CD14-positive monocyte (primary cell): ENCODE measurements around the gene SNX1. TPM values are rescaled to one million over a fixed set of nuclear protein-coding genes. Genes with fewer than 3 reads are reported as not detected.
"Not testable (repeated sequence)": the region's sequence is repeated elsewhere in the genome, so short reads cannot be mapped to it uniquely, and the experiment has no call there.

ENCODE experiments used
- DNase-seq, 3 donors: peaks; one replicate each; pipeline ENCODE4 v3.0.0-alpha.2; 2011 to 2022
- H2AFZ ChIP-seq: 2 replicates; pipeline ENCODE4 v1.6.0; 2012; ENCODE audit warnings: mild to moderate bottlenecking, low read depth, low read length, inconsistent platforms; ENCODE audit not compliant: insufficient read depth, poor library complexity, severe bottlenecking
- H3K27ac ChIP-seq, 2 donors: 1 replicate in 1 of 2; 2 replicates in 1 of 2; pipeline ENCODE4 v1.5.1; 2012 to 2013; ENCODE audit warnings: low read length in 2 of 2, control low read depth in 1 of 2, inconsistent platforms in 1 of 2, low read depth in 1 of 2, mild to moderate bottlenecking in 1 of 2
- H3K27me3 ChIP-seq, 2 donors: one replicate each; pipeline versions ENCODE4 v1.6.0 to v1.6.1; 2011 to 2013; ENCODE audit warnings: low read length in 2 of 2; ENCODE audit not compliant: control insufficient read depth in 2 of 2, insufficient read depth in 2 of 2
- H3K36me3 ChIP-seq, 2 donors: replicated peaks in 1 of 2; 1 replicate in 1 of 2; 2 replicates in 1 of 2; pipeline versions ENCODE4 v1.5.1 to v1.6.1; 2012 to 2013; ENCODE audit warnings: low read length in 2 of 2, control low read depth in 1 of 2, inconsistent platforms in 1 of 2, mild to moderate bottlenecking in 1 of 2; ENCODE audit not compliant: insufficient read depth in 2 of 2, control insufficient read depth in 1 of 2
- H3K4me1 ChIP-seq, 2 donors: 1 replicate in 1 of 2; 2 replicates in 1 of 2; pipeline versions ENCODE4 v1.5.1 to v1.6.1; 2012 to 2013; ENCODE audit warnings: low read length in 2 of 2, control low read depth in 1 of 2, inconsistent platforms in 1 of 2, mild to moderate bottlenecking in 1 of 2, moderate library complexity in 1 of 2; ENCODE audit not compliant: insufficient read depth in 2 of 2, control insufficient read depth in 1 of 2
- H3K4me2 ChIP-seq: replicated peaks from 2 replicates; pipeline ENCODE3; 2012; ENCODE audit warnings: low read length, moderate library complexity, mild to moderate bottlenecking; ENCODE audit not compliant: poor library complexity, severe bottlenecking; ENCODE audit errors: extremely low read depth
- H3K4me3 ChIP-seq, 3 experiments: fragments of 200-600 bp in 1 of 3; sonication (generic) in 1 of 3; replicated peaks in 1 of 3; 1 replicate in 2 of 3; 2 replicates in 1 of 3; pipeline ENCODE4 v1.5.1; 2011 to 2013; ENCODE audit warnings: low read length in 3 of 3, mild to moderate bottlenecking in 3 of 3, control low read depth in 2 of 3, low read depth in 2 of 3, inconsistent platforms in 1 of 3, moderate library complexity in 1 of 3
- H3K79me2 ChIP-seq: 2 replicates; pipeline ENCODE4 v1.6.0; 2012; ENCODE audit warnings: mild to moderate bottlenecking, control low read depth, inconsistent platforms, low read length, moderate library complexity; ENCODE audit not compliant: insufficient read depth
- H3K9ac ChIP-seq: 2 replicates; pipeline ENCODE4 v1.6.0; 2017; ENCODE audit warnings: low read length, mild to moderate bottlenecking; ENCODE audit not compliant: insufficient read depth, poor library complexity, severe bottlenecking
- H3K9me3 ChIP-seq, 2 donors: replicated peaks in 1 of 2; 1 replicate in 1 of 2; 2 replicates in 1 of 2; pipeline versions ENCODE4 v1.5.1 to v1.6.1; 2012 to 2013; ENCODE audit warnings: low read length in 2 of 2, control low read depth in 1 of 2; ENCODE audit not compliant: control insufficient read depth in 1 of 2, insufficient read depth in 1 of 2
- H4K20me1 ChIP-seq: 2 replicates; pipeline ENCODE4 v1.6.0; 2012; ENCODE audit warnings: mild to moderate bottlenecking, low read length, control low read depth, moderate library complexity; ENCODE audit not compliant: insufficient read depth
- H3K27ac Mint-ChIP-seq, 7 donors: one replicate each; pipeline ENCODE4 v1.8.0; 2020; ENCODE audit warnings: mild to moderate bottlenecking in 7 of 7, mixed read lengths in 7 of 7, moderate library complexity in 6 of 7, inconsistent platforms in 2 of 7
- H3K27me3 Mint-ChIP-seq, 3 donors: one replicate each; pipeline ENCODE4 v1.8.0; 2021 to 2022; ENCODE audit warnings: low read depth in 3 of 3, mild to moderate bottlenecking in 3 of 3, mixed read lengths in 3 of 3, moderate library complexity in 3 of 3, inconsistent platforms in 1 of 3
- H3K36me3 Mint-ChIP-seq, 2 donors: one replicate each; pipeline ENCODE4 v1.8.0; 2020; ENCODE audit warnings: mixed read lengths in 2 of 2, inconsistent platforms in 1 of 2, mild to moderate bottlenecking in 1 of 2
- H3K4me1 Mint-ChIP-seq: one replicate; pipeline ENCODE4 v1.8.0; 2020; ENCODE audit warnings: mild to moderate bottlenecking, mixed read lengths
- H3K4me3 Mint-ChIP-seq, 2 donors: one replicate each; pipeline ENCODE4 v1.8.0; 2020; ENCODE audit warnings: mild to moderate bottlenecking in 2 of 2, mixed read lengths in 2 of 2, moderate library complexity in 1 of 2
- H3K9me3 Mint-ChIP-seq, 7 donors: one replicate each; pipeline ENCODE4 v1.8.0; 2020 to 2022; ENCODE audit warnings: mixed read lengths in 7 of 7, mild to moderate bottlenecking in 6 of 7, moderate library complexity in 6 of 7, inconsistent platforms in 2 of 7
- CTCF ChIP-seq: fragments of 200-600 bp; IDR thresholded peaks from one replicate; pipeline ENCODE4 v1.8.0; 2022; ENCODE audit warnings: antibody characterized with exemption, mild to moderate bottlenecking
- WGBS: methylation state at CpG from one replicate; pipeline ENCODE4 v1.1.5; 2013; ENCODE audit warnings: missing lambda C conversion rate; ENCODE audit not compliant: insufficient coverage; 5-methylcytosine and 5-hydroxymethylcytosine counted together
- intact Hi-C, 2 donors: fragments of 100-400 bp; cut with micrococcal nuclease; formaldehyde crosslinking; loops; one replicate each; pipeline versions ENCODE4 v1.15.0 to v1.15.1; 2023
- polyA plus RNA-seq, 3 donors: library from polyadenylated mRNA; depleted of rRNA in 1 of 3; unstranded in 2 of 3; stranded (reverse) in 1 of 3; fragments of 300-500 nt in 2 of 3; fragments of >200 nt in 1 of 3; fragmentation: Illumina TruSeq in 2 of 3; gene quantifications; 1 replicate in 2 of 3; 2 replicates in 1 of 3; pipeline ENCODE4 v1.2.3, GENCODE V29; 2012 to 2021

Gene SNX1
- polyA plus RNA-seq, 3 donors: 104 to 115 (median 115) TPM

- Histone ChIP-seq H3K27ac (peak overlapping the region; percentile 55 to 80), H3K4me2 (no peak overlapping the region), H3K27me3 (no peaks in the 10 kb centered on the region), H3K79me2 (peaks cover under 1% of the 10 kb centered on the region), H3K9ac (no peak overlapping the region), H3K4me3 (peak overlapping the region in 1 of 3 experiments; percentile 5), H4K20me1 (peaks cover 14% of the 10 kb centered on the region), H3K36me3 (peaks cover 26 to 59% of the 10 kb centered on the region in 2 donors), H3K4me1 (peaks cover 28 to 40% of the 10 kb centered on the region in 2 donors), H3K9me3 (no peaks in the 10 kb centered on the region), H2AFZ (no peak overlapping the region)
- peaks cover 0 to 2% (median 0%) of the 10 kb centered on the region in 7 donors for H3K9me3 Mint-ChIP-seq
- peaks cover 44% of the 10 kb centered on the region for H3K4me1 Mint-ChIP-seq
- no peak for TF ChIP-seq CTCF
- no peaks in the 10 kb centered on the region for H3K27me3 Mint-ChIP-seq
- no peak for DNase-seq
- intact Hi-C loops: no loop called here
- H3K36me3 Mint-ChIP-seq: peaks cover 37% of the 10 kb centered on the region in 2 donors
- 100% methylated on average over 1 of the region's 4 CpGs for WGBS
- no peak overlapping the region for H3K4me3 Mint-ChIP-seq
- peak overlapping the region; percentile 71 to 92 (median 80) for H3K27ac Mint-ChIP-seq
Measured at GRCh38 chr15:64071931-64072765, 23.6 kb upstream of the SNX1 start.

- Histone ChIP-seq H3K36me3 (peaks cover 31 to 65% of the 10 kb centered on the region in 2 donors), H3K4me3 (no peak overlapping the region), H3K4me1 (peaks cover 24 to 33% of the 10 kb centered on the region in 2 donors), H4K20me1 (peaks cover 20% of the 10 kb centered on the region), H3K9me3 (no peaks in the 10 kb centered on the region), H3K27ac (no peak overlapping the region), H3K4me2 (no peak overlapping the region), H3K27me3 (no peaks in the 10 kb centered on the region), H3K79me2 (peaks cover 7% of the 10 kb centered on the region), H3K9ac (no peak overlapping the region), H2AFZ (no peak overlapping the region)
- H3K27me3 Mint-ChIP-seq: no peaks in the 10 kb centered on the region
- DNase-seq: no peak
- peaks cover 0 to 2% (median 0%) of the 10 kb centered on the region in 7 donors for H3K9me3 Mint-ChIP-seq
- H3K36me3 Mint-ChIP-seq: peaks cover 44% of the 10 kb centered on the region in 2 donors
- intact Hi-C loops: no loop called here
- H3K27ac Mint-ChIP-seq: no peak overlapping the region
- WGBS: 100% methylated on average over 2 of the region's 2 CpGs
- TF ChIP-seq CTCF: no peak
- H3K4me1 Mint-ChIP-seq: peaks cover 39% of the 10 kb centered on the region
- no peak overlapping the region for H3K4me3 Mint-ChIP-seq
Measured at GRCh38 chr15:64072812-64073211, 23.0 kb upstream of the SNX1 start.

GRCh38 chr15:64073496-64073895, 22.3 kb upstream of the SNX1 start:
- peaks cover 34% of the 10 kb centered on the region for H3K4me1 Mint-ChIP-seq
- H3K9me3 ChIP-seq, H3K4me3 Mint-ChIP-seq, H3K9ac ChIP-seq, DNase-seq, H3K27me3 ChIP-seq, H2AFZ ChIP-seq, H3K27me3 Mint-ChIP-seq, intact Hi-C loops, H3K27ac Mint-ChIP-seq, H3K9me3 Mint-ChIP-seq, H3K27ac ChIP-seq, H3K4me3 ChIP-seq, H3K4me2 ChIP-seq: not testable (repeated sequence)
- H4K20me1 ChIP-seq: peaks cover 22% of the 10 kb centered on the region
- peaks cover 45 to 47% of the 10 kb centered on the region in 2 donors for H3K36me3 Mint-ChIP-seq
- peaks cover 32 to 71% of the 10 kb centered on the region in 2 donors for H3K36me3 ChIP-seq
- peaks cover 13% of the 10 kb centered on the region for H3K79me2 ChIP-seq
- WGBS: 100% methylated on average over 1 of the region's 2 CpGs
- H3K4me1 ChIP-seq: peaks cover 22 to 29% of the 10 kb centered on the region in 2 donors
